Ishikawa (cell line): ENCODE data around the gene GNAT1.

ENCODE experiments used
- CEBPB ChIP-seq: IDR thresholded peaks from 2 replicates; pipeline ENCODE4 v1.6.1; 2012
- CREB1 ChIP-seq: IDR thresholded peaks from 2 replicates; pipeline ENCODE4 v1.6.1; 2012; ENCODE audit warnings: low read depth
- EGR1 ChIP-seq: IDR thresholded peaks from 2 replicates; pipeline ENCODE4 v1.6.1; 2012
- EP300 ChIP-seq: IDR thresholded peaks from 2 replicates; pipeline ENCODE4 v1.6.1; 2012; ENCODE audit warnings: borderline replicate concordance
- FOXM1 ChIP-seq: IDR thresholded peaks from 2 replicates; pipeline ENCODE4 v1.6.1; 2012; ENCODE audit warnings: low read depth, borderline replicate concordance
- MAX ChIP-seq: IDR thresholded peaks from 2 replicates; pipeline ENCODE4 v1.6.1; 2012
- NFIC ChIP-seq: IDR thresholded peaks from 2 replicates; pipeline ENCODE4 v1.6.1; 2012
- RAD21 ChIP-seq: IDR thresholded peaks from 2 replicates; pipeline ENCODE4 v1.6.1; 2012; ENCODE audit warnings: low read depth
- REST ChIP-seq: IDR thresholded peaks from 2 replicates; pipeline ENCODE4 v1.6.1; 2012; ENCODE audit warnings: low read depth, mild to moderate bottlenecking
- TAF1 ChIP-seq: IDR thresholded peaks from 2 replicates; pipeline ENCODE4 v1.6.1; 2012; ENCODE audit warnings: low read depth, mild to moderate bottlenecking
- TCF12 ChIP-seq: IDR thresholded peaks from 2 replicates; pipeline ENCODE4 v1.6.1; 2012; ENCODE audit warnings: low read depth
- TEAD4 ChIP-seq: IDR thresholded peaks from 2 replicates; pipeline ENCODE4 v1.6.1; 2012
- USF1 ChIP-seq: IDR thresholded peaks from 2 replicates; pipeline ENCODE4 v1.6.1; 2012
- YY1 ChIP-seq: IDR thresholded peaks from 2 replicates; pipeline ENCODE4 v1.6.1; 2012; ENCODE audit warnings: low read depth
- ZBTB7A ChIP-seq: IDR thresholded peaks from 2 replicates; pipeline ENCODE4 v1.6.1; 2012; ENCODE audit warnings: low read depth

The GNAT1 gene

GRCh38 chr3:50215529-50215928 is 24.1 kb downstream of the GNAT1 start:
- no peak for TF ChIP-seq EP300
- TF ChIP-seq TEAD4 = no peak
- TF ChIP-seq CEBPB = no peak
- TF ChIP-seq RAD21 = no peak

- TF ChIP-seq YY1 = no peak
- no peak for TF ChIP-seq EGR1
- no peak for TF ChIP-seq TEAD4
- no peak for TF ChIP-seq ZBTB7A
- TF ChIP-seq EP300 = no peak
- no peak for TF ChIP-seq RAD21
- TF ChIP-seq USF1 = no peak
- no peak for TF ChIP-seq FOXM1
- no peak for TF ChIP-seq REST
- no peak for TF ChIP-seq NFIC
- TF ChIP-seq TAF1 = no peak
- TF ChIP-seq CREB1 = no peak
- TF ChIP-seq MAX = no peak
- TF ChIP-seq TCF12 = no peak
- TF ChIP-seq CEBPB = no peak
Observed at GRCh38 chr3:50217681-50218080, 26.3 kb downstream of the GNAT1 start.

GRCh38 chr3:50218448-50218847 is 27.0 kb downstream of the GNAT1 start:
- TF ChIP-seq RAD21 (no peak), MAX (no peak), USF1 (no peak), TAF1 (no peak), YY1 (no peak), EP300 (no peak), TCF12 (no peak), EGR1 (no peak), CREB1 (no peak), FOXM1 (no peak)

GRCh38 chr3:50219285-50219684 is 27.9 kb downstream of the GNAT1 start:
- no peak for TF ChIP-seq YY1
- TF ChIP-seq NFIC = no peak
- no peak for TF ChIP-seq EGR1
- no peak for TF ChIP-seq RAD21
- TF ChIP-seq TEAD4 = no peak
- TF ChIP-seq REST = no peak

GRCh38 chr3:50220109-50220508 is 28.7 kb downstream of the GNAT1 start:
- TF ChIP-seq EGR1 (no peak), ZBTB7A (no peak), REST (no peak), FOXM1 (no peak), TEAD4 (no peak), MAX (no peak), NFIC (no peak), EP300 (no peak), CEBPB (no peak), RAD21 (no peak), CREB1 (no peak), YY1 (no peak), USF1 (no peak), TCF12 (no peak), TAF1 (no peak)
